Measurements from ENCODE around the gene SLIT3. TPM values are rescaled to one million over a fixed set of nuclear protein-coding genes. Genes with fewer than 3 reads are reported as not detected.
"Not testable (repeated sequence)": the region's sequence is repeated elsewhere in the genome, so short reads cannot be mapped to it uniquely, and the experiment has no call there.

Gene SLIT3
- total and polyA plus RNA-seq, 8 donors = 1.2 to 24.5 (median 8.6) TPM

DNA sequence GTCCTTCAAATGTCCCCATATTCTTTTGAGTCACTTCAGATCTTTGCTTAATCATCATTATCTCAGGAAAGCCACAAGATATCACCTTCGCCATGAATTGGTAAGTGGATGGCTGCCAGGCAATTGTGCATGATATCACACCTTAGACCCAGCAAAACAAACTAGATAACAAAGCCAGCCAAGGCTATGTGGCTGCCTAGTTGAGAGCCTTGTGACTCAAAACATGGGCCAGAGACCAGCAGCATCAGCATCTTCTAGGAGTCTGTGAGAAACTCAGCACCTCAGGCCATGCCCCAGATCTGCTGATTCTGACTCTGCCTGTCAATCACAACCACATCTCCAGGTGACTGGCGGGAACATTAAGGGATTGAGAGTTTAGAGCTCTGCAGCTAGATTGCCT lies 82.8 kb downstream of the SLIT3 start:
- Histone ChIP-seq H3K9me3 (no peaks in the 10 kb centered on the region), H3K4me1 (peaks cover 0 to 22% (median 18%) of the 10 kb centered on the region in 4 donors), H3K4me3 (no peak overlapping the region), H3K36me3 (no peaks in the 10 kb centered on the region), H3K27me3 (no peaks in the 10 kb centered on the region), H3K27ac (no peak overlapping the region)
- peak in 1 of 2 donors; percentile 64 for DNase-seq
- intact Hi-C loops (cut with DNase I; ENCODE audit: low total_unique reads) = no loop called here
- TF ChIP-seq, protein P1, sequence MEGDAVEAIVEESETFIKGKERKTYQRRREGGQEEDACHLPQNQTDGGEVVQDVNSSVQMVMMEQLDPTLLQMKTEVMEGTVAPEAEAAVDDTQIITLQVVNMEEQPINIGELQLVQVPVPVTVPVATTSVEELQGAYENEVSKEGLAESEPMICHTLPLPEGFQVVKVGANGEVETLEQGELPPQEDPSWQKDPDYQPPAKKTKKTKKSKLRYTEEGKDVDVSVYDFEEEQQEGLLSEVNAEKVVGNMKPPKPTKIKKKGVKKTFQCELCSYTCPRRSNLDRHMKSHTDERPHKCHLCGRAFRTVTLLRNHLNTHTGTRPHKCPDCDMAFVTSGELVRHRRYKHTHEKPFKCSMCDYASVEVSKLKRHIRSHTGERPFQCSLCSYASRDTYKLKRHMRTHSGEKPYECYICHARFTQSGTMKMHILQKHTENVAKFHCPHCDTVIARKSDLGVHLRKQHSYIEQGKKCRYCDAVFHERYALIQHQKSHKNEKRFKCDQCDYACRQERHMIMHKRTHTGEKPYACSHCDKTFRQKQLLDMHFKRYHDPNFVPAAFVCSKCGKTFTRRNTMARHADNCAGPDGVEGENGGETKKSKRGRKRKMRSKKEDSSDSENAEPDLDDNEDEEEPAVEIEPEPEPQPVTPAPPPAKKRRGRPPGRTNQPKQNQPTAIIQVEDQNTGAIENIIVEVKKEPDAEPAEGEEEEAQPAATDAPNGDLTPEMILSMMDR (IDR thresholded peaks at IDR 0.05) = no peak
- peak in 2 of 3 donors; percentile 55 to 67 for TF ChIP-seq POLR2AphosphoS5 (IDR thresholded peaks at IDR 0.05)
- 40 to 78% (median 61%) methylated on average over 2 of the region's 2 CpGs for WGBS, 5 donors

DNA sequence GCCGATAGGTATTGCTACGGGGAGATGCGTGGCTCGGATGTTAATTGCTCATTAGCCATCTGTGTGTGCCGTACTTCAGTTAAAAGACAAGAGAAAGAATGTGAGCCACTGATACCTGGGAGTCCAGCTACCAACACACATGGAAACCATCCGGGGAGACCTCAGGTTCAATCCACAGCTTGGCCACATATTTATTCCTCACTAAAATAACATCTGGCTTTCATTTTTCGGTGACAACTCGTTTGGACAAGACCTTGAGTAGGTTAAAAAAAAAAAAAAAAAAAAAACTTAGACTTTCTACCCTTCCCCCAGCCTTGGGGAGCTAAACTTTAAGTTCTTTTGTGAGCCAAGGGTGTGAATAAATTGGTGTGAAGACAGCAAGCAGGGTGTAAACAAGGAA lies 84.1 kb downstream of the SLIT3 start:
- no peak for DNase-seq
- intact Hi-C loops (cut with DNase I; ENCODE audit: low total_unique reads) = no loop called here
- Histone ChIP-seq H3K4me3 (no peak overlapping the region), H3K9me3 (no peaks in the 10 kb centered on the region), H3K4me1 (peaks cover 0 to 19% (median 18%) of the 10 kb centered on the region in 4 donors), H3K27ac (no peak overlapping the region), H3K27me3 (no peaks in the 10 kb centered on the region), H3K36me3 (no peaks in the 10 kb centered on the region)
- TF ChIP-seq POLR2A (IDR thresholded peaks at IDR 0.05) (no peak), EP300 (IDR thresholded peaks at IDR 0.05) (no peak), POLR2AphosphoS5 (IDR thresholded peaks at IDR 0.05) (no peak)
- TF ChIP-seq, protein P1 (IDR thresholded peaks at IDR 0.05) = no peak
- WGBS, 5 donors = 78 to 90% (median 87%) methylated on average over 8 of the region's 8 CpGs

DNA sequence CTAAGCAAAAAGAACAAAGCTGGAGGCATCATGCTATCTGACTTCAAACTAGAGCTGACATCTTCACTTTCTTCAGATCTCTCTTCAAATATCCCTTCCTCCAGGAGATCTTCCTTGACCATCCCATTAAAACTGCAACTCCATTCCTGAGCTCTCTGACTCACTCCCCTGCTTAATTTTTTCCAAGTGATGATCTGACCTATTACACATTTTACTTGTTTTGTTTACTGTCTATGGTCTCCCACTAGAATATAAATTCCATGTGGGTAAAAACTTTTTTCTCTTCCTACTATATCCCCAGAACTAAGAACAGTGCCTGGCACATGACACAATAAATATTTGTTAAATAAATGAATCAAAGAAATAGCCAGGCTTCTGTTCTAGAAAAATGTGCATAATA lies 87.5 kb downstream of the SLIT3 start:
- H3K27ac ChIP-seq = no peak overlapping the region
- DNase-seq = no peak
- intact Hi-C loops (cut with DNase I; ENCODE audit: low total_unique reads) = no loop called here
- TF ChIP-seq EP300 (IDR thresholded peaks at IDR 0.05) (no peak), POLR2AphosphoS5 (IDR thresholded peaks at IDR 0.05) (no peak), POLR2A (IDR thresholded peaks at IDR 0.05) (no peak)
- TF ChIP-seq, protein P1 (IDR thresholded peaks at IDR 0.05) = no peak
- H3K9me3 ChIP-seq = no peaks in the 10 kb centered on the region
- peaks cover 0 to 8% (median 7%) of the 10 kb centered on the region in 4 donors for H3K4me1 ChIP-seq
- no peaks in the 10 kb centered on the region for H3K36me3 ChIP-seq
- no peaks in the 10 kb centered on the region for H3K27me3 ChIP-seq
- H3K4me3 ChIP-seq = no peak overlapping the region

DNA sequence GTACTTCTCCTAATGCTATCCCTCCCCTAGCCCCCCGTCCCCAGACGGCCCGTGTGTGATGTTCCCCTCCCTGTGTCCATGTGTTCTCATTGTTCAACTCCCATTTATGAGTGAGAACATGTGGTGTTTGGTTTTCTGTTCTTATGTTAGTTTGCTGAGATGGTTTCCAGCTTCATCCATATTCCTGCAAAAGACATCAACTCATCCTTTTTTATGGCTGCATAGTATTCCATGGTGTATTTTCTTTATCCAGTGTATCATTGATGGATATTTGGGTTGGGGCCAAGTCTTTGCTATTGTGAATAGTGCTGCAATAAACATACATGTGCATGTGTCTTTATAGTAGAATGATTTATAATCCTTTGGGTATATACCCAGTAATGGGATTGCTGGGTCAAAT lies 89.2 kb downstream of the SLIT3 start:
- H3K9me3 ChIP-seq; H3K4me1 ChIP-seq; H3K27ac ChIP-seq; H3K4me3 ChIP-seq; H3K27me3 ChIP-seq; H3K36me3 ChIP-seq; intact Hi-C loops (cut with DNase I; ENCODE audit: low total_unique reads); DNase-seq: not testable (repeated sequence)
- WGBS, 5 donors = 89 to 100% (median 92%) methylated on average over 3 of the region's 3 CpGs

DNA sequence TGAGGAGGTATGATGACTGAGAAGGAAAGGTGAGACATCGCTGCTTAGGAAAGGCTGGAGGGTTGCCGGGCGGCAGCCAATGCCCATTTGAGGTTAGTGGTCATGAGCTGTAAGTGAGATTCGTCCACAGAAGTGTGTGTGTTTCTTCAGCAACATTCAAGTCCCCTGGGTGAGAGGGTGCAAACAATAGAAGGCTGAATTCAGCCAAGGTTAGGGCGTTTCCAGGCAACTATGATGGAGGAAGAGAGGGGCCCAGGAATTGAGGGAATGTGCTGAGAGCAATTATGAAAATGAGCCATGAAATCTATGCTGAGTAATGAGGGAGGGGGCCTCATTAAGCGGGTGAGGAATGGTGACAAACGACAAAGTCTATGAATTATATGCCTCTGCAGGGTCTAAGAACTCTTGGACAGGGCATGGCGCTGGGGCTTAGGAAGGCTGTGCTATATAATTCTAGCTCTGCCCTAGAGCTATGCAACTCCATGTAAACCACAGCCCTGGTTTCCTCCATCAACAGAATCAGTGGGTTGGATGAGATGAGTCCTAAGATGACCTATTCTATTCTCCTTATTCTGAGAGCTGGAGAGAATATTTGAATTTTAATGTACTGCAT lies 96.0 kb downstream of the SLIT3 start:
- Histone ChIP-seq H3K27ac (no peak overlapping the region), H3K9me3 (peaks cover 0 to 9% (median 3%) of the 10 kb centered on the region in 4 donors), H3K27me3 (no peaks in the 10 kb centered on the region), H3K4me1 (no peaks in the 10 kb centered on the region), H3K4me3 (no peak overlapping the region), H3K36me3 (no peaks in the 10 kb centered on the region)
- TF ChIP-seq POLR2AphosphoS5 (IDR thresholded peaks at IDR 0.05) (no peak), POLR2A (IDR thresholded peaks at IDR 0.05) (no peak), EP300 (IDR thresholded peaks at IDR 0.05) (no peak)
- TF ChIP-seq, protein P1 (IDR thresholded peaks at IDR 0.05) = no peak
- WGBS, 5 donors = 80 to 90% (median 86%) methylated on average over 8 of the region's 8 CpGs
- intact Hi-C loops (cut with DNase I; ENCODE audit: low total_unique reads) = no loop called here
- no peak for DNase-seq

All from stomach (tissue), 9 donors.